ENCODE measurements around the gene RAB11B. TPM values are rescaled to one million over a fixed set of nuclear protein-coding genes. Genes with fewer than 3 reads are reported as not detected.

Gene RAB11B
- total RNA-seq, 1 donor from 2014 or later, result 100 TPM

DNA sequence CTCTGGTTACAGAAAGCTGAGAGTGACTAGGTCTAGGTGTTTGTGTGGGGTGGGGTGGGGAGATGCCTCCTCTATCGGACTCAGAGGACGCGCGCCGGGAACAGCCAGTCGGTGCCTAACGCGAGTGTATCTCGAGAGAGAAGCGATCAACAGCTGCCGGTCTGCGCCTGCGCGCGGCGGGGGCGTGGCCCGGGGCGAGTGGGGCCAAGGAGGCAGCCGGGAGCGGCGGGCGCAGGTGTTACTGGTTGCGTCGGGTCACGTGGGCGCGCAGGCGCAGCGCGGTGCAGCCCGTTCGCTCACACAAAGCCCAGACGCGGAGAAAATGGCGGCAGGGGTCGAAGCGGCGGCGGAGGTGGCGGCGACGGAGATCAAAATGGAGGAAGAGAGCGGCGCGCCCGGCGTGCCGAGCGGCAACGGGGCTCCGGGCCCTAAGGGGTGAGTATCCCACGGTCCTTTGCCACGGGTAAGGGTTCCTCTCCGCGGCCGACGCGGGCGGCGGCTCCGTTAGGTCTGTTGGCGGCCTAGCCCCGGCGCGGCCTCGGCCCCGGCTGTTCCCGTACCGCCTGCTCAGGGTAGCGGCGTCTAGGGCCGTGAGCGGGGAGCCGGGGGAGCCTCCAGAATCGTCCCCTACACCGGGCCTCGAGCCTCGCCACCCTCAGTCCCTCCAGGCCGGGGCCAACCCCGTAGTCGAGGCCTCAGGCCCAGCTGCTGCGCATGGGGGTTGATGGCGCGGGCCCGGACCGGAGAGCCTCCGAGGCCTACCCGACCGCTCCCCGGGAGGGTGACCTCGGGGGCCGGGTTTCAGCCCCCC is 54.7 kb downstream of the RAB11B start, which contains the start of gene HNRNPM:
TSS of gene HNRNPM (plus strand) at position 299 of the 811 bp plus-strand sequence. CDS start at position 323, 24 bp downstream.
- Mint-ChIP-seq H3K4me3 (peak within 1 kb of the TSS; percentile 98), H3K36me3 (ENCODE audit: low read depth) (peaks cover 38% of the 10 kb centered on the region), H3K9me3 (no peaks in the 10 kb centered on the region), H3K27ac (peak within 1 kb of the TSS; percentile 96), H3K4me1 (peaks cover 42% of the 10 kb centered on the region), H3K27me3 (no peaks in the 10 kb centered on the region)
- ChIA-PET CTCF (interaction anchor here (1.2 kb wide), 1 partner anchor 32 kb away, joined by 4 read pairs; the partner anchor contains the start of gene MARCHF2), POLR2A (interaction anchor here (0.6 to 5.0 kb wide), 17 partner anchors 11 to 501 kb away, joined by 3 to 56 read pairs (median 6); partner anchors contain the start of genes MARCHF2, NDUFA7, RAB11B and RPS28)
- DNase-seq (peak; percentile 100), ATAC-seq (ENCODE audit: low read depth) (peak; percentile 94)
- TF ChIP-seq, protein P1, sequence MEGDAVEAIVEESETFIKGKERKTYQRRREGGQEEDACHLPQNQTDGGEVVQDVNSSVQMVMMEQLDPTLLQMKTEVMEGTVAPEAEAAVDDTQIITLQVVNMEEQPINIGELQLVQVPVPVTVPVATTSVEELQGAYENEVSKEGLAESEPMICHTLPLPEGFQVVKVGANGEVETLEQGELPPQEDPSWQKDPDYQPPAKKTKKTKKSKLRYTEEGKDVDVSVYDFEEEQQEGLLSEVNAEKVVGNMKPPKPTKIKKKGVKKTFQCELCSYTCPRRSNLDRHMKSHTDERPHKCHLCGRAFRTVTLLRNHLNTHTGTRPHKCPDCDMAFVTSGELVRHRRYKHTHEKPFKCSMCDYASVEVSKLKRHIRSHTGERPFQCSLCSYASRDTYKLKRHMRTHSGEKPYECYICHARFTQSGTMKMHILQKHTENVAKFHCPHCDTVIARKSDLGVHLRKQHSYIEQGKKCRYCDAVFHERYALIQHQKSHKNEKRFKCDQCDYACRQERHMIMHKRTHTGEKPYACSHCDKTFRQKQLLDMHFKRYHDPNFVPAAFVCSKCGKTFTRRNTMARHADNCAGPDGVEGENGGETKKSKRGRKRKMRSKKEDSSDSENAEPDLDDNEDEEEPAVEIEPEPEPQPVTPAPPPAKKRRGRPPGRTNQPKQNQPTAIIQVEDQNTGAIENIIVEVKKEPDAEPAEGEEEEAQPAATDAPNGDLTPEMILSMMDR (IDR thresholded peaks at IDR 0.05), result no peak
- intact Hi-C loops (cut with micrococcal nuclease), result loop anchor here (1.0 kb wide), 6 partner anchors 29 to 502 kb away; partner anchors contain the start of genes MARCHF2, NDUFA7, RAB11B and RPS28

DNA sequence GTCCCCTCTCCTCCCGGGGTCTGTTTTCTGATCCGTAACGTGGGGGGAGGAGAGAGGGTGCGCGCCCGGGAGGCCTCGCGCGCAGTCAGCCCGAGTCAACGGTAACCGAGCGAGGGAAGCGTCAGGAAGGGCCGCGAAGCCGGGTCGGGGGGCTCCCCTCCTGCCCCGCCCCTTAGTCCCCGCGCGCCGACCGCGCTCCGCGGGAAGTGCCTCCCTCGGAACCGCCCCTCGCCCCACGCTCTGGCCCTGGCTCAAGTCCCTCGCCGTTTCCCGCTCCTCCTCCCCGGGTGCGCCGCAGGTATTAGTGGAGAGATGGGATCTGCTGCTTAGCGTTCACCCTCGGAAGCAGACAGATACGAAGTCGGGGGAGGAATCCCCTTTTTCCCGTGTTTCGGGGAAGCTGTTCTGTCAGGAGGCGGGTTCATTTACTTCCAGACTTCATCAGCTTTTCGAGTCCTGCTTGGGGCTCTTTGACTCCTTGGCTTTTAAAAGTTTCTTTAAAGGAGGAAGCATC is 55.4 kb downstream of the RAB11B start:
- Mint-ChIP-seq H3K27me3 (no peaks in the 10 kb centered on the region), H3K9me3 (no peaks in the 10 kb centered on the region), H3K4me3 (peak overlapping the region; percentile 98), H3K4me1 (peaks cover 48% of the 10 kb centered on the region), H3K36me3 (ENCODE audit: low read depth) (peaks cover 41% of the 10 kb centered on the region), H3K27ac (peak overlapping the region; percentile 79)
- peak; percentile 10 for ATAC-seq (ENCODE audit: low read depth)
- POLR2A ChIA-PET, result interaction anchor here (1.0 to 5.0 kb wide), 9 partner anchors 25 to 502 kb away, joined by 3 to 56 read pairs (median 5); partner anchors contain the start of genes MARCHF2, NDUFA7, RPS28 and TIMM44
- CTCF ChIA-PET, result interaction anchor here (1.0 to 2.9 kb wide), 3 partner anchors 32 to 92 kb away, joined by 3 to 8 read pairs (median 3); partner anchors contain the start of gene MARCHF2
- intact Hi-C loops (cut with micrococcal nuclease), result no loop called here
- TF ChIP-seq, protein P1 (IDR thresholded peaks at IDR 0.05), result no peak
- peak; percentile 53 for DNase-seq

- CTCF ChIA-PET, result interaction anchor here (0.6 to 2.9 kb wide), 4 partner anchors 33 to 92 kb away, joined by 3 to 8 read pairs (median 3); partner anchors contain the start of gene MARCHF2
- intact Hi-C loops (cut with micrococcal nuclease), result no loop called here
- peak overlapping the region; percentile 98 for H3K4me3 Mint-ChIP-seq
- peaks cover 42% of the 10 kb centered on the region for H3K36me3 Mint-ChIP-seq (ENCODE audit: low read depth)
- no peak for ATAC-seq (ENCODE audit: low read depth)
- H3K9me3 Mint-ChIP-seq, result no peaks in the 10 kb centered on the region
- TF ChIP-seq, protein P1 (IDR thresholded peaks at IDR 0.05), result no peak
- DNase-seq, result no peak
- peak overlapping the region; percentile 79 for H3K27ac Mint-ChIP-seq
- POLR2A ChIA-PET, result interaction anchor here (0.6 to 5.0 kb wide), 6 partner anchors 28 to 502 kb away, joined by 3 to 56 read pairs (median 5); partner anchors contain the start of genes MARCHF2, TIMM44 and ZNF414
- peaks cover 50% of the 10 kb centered on the region for H3K4me1 Mint-ChIP-seq
- no peaks in the 10 kb centered on the region for H3K27me3 Mint-ChIP-seq
Observed at GRCh38 chr19:8446061-8446709, 56.0 kb downstream of the RAB11B start.

- H3K27ac Mint-ChIP-seq, result no peak overlapping the region
- H3K4me3 Mint-ChIP-seq, result peak overlapping the region; percentile 15
- H3K4me1 Mint-ChIP-seq, result peaks cover 79% of the 10 kb centered on the region
- H3K27me3 Mint-ChIP-seq, result no peaks in the 10 kb centered on the region
- no peaks in the 10 kb centered on the region for H3K9me3 Mint-ChIP-seq
- TF ChIP-seq, protein P1 (IDR thresholded peaks at IDR 0.05), result no peak
- ChIA-PET POLR2A (interaction anchor here (1.0 to 1.3 kb wide), 2 partner anchors 37 to 64 kb away, joined by 4 to 5 read pairs; partner anchors contain the start of genes MARCHF2 and ZNF414), CTCF (no interaction called here)
- no peak for DNase-seq
- peaks cover 59% of the 10 kb centered on the region for H3K36me3 Mint-ChIP-seq (ENCODE audit: low read depth)
- no peak for ATAC-seq (ENCODE audit: low read depth)
- intact Hi-C loops (cut with micrococcal nuclease), result no loop called here
Observed at GRCh38 chr19:8449830-8450229, 59.7 kb downstream of the RAB11B start.

All from activated B cell treated with CpG ODN at 0.5 μM for 24 hours (primary cell).